K562 (cell line): Measurements from ENCODE around the gene SCUBE1. TPM values are rescaled to one million over a fixed set of nuclear protein-coding genes. Genes with fewer than 3 reads are reported as not detected.

Source experiments
- ATF1 ChIP-seq, 2 experiments: fragments of 450-650 bp in 1 of 2; IDR thresholded peaks; 2 replicates each; pipeline ENCODE4 v1.6.1; 2016; ENCODE audit warnings: missing compliant biosample characterization in 1 of 2, missing genetic modification characterization in 1 of 2
- BHLHE40 ChIP-seq: IDR thresholded peaks from 2 replicates; pipeline ENCODE4 v1.6.1; 2011; ENCODE audit warnings: low read length, improper control_type of control experiment
- E2F3 ChIP-seq: fragments of 250-450 bp; sonication (Bioruptor Pico); IDR thresholded peaks from 2 replicates; pipeline ENCODE4 v1.4.0; 2020; ENCODE audit warnings: mild to moderate bottlenecking
- ETV5 ChIP-seq: sonication (generic); formaldehyde crosslinking; IDR thresholded peaks from 2 replicates; pipeline ENCODE4 v1.4.0; 2020; ENCODE audit warnings: low read depth, mild to moderate bottlenecking, missing genetic modification reagents
- FOSL1 ChIP-seq: fragments of 200-800 bp; sonication (Bioruptor generic); conservative IDR thresholded peaks from 2 replicates; pipeline ENCODE4 v1.6.1; 2016; ENCODE audit warnings: missing genetic modification characterization, missing compliant biosample characterization
- JUND ChIP-seq, 2 experiments: IDR thresholded peaks; 2 replicates in 1 of 2; 3 replicates in 1 of 2; pipeline ENCODE4 v1.6.1; 2011; ENCODE audit warnings: borderline replicate concordance in 2 of 2, low read depth in 2 of 2, low read length in 2 of 2, improper control_type of control experiment in 1 of 2, missing biosample characterization in 1 of 2, missing genetic modification characterization in 1 of 2, missing genetic modification reagents in 1 of 2
- L3MBTL2 ChIP-seq: fragments of 450-650 bp; IDR thresholded peaks from 2 replicates; pipeline ENCODE4 v1.6.1; 2016; ENCODE audit warnings: mild to moderate bottlenecking, moderate library complexity
- MAFF ChIP-seq: IDR thresholded peaks from 2 replicates; pipeline ENCODE4 v1.6.1; 2012; ENCODE audit warnings: low read length, improper control_type of control experiment
- MAFG ChIP-seq: fragments of 450-650 bp; conservative IDR thresholded peaks from 2 replicates; pipeline ENCODE4 v1.6.1; 2016; ENCODE audit warnings: missing genetic modification characterization, missing compliant biosample characterization
- MAFK ChIP-seq: IDR thresholded peaks from 2 replicates; pipeline ENCODE4 v1.6.1; 2011; ENCODE audit warnings: low read length, improper control_type of control experiment
- MXI1 ChIP-seq: IDR thresholded peaks from 2 replicates; pipeline ENCODE4 v1.6.1; 2011; ENCODE audit warnings: low read depth, mild to moderate bottlenecking, improper control_type of control experiment, low read length
- MYC ChIP-seq, 2 experiments: fragments of 250-450 bp in 1 of 2; sonication (Bioruptor Pico) in 1 of 2; IDR thresholded peaks; 2 replicates each; pipeline versions ENCODE4 v1.5.1 to v1.6.1; 2012 to 2021; ENCODE audit warnings: low read depth in 2 of 2, borderline replicate concordance in 1 of 2, improper control_type of control experiment in 1 of 2, low read length in 1 of 2, mild to moderate bottlenecking in 1 of 2, moderate library complexity in 1 of 2
- NELFE ChIP-seq: IDR thresholded peaks from 2 replicates; pipeline ENCODE4 v1.6.1; 2011; ENCODE audit warnings: mild to moderate bottlenecking; ENCODE audit not compliant: insufficient read depth, insufficient read length
- TAF7 ChIP-seq: fragments of 450-650 bp; IDR thresholded peaks from 2 replicates; pipeline ENCODE4 v1.6.1; 2016; ENCODE audit warnings: missing genetic modification characterization, missing compliant biosample characterization
- ZC3H11A ChIP-seq: IDR thresholded peaks from 2 replicates; pipeline ENCODE4 v1.6.1; 2012; ENCODE audit warnings: low read depth, low read length, improper control_type of control experiment
- ZNF316 ChIP-seq: fragments of 450-650 bp; IDR thresholded peaks from 2 replicates; pipeline ENCODE4 v1.6.1; 2016
- ZNF644 ChIP-seq: fragments of 200-800 bp; sonication (Bioruptor generic); IDR thresholded peaks from 2 replicates; pipeline ENCODE4 v1.6.1; 2016; ENCODE audit warnings: low read depth, missing genetic modification characterization, missing compliant biosample characterization
- ZNF668 ChIP-seq: fragments of 250-450 bp; sonication (Bioruptor Pico); IDR thresholded peaks from 2 replicates; pipeline ENCODE4 v1.8.0; 2022; ENCODE audit warnings: mild to moderate bottlenecking, inconsistent platforms
- ZNF77 ChIP-seq: fragments of 250-450 bp; sonication (Bioruptor Pico); IDR thresholded peaks from 2 replicates; pipeline ENCODE4 v1.5.0; 2020
- ZSCAN32 ChIP-seq: fragments of 450-650 bp; formaldehyde crosslinking; IDR thresholded peaks from 2 replicates; pipeline ENCODE4 v1.4.0; 2020; ENCODE audit warnings: mild to moderate bottlenecking, moderate library complexity
- polyA plus RNA-seq, 8 experiments: library from polyadenylated mRNA; depleted of rRNA in 4 of 8; stranded (reverse) in 5 of 8; unstranded in 3 of 8; fragments of >200 nt; fragmentation: Nextera tagmentation in 2 of 8; fragmentation: Illumina TruSeq in 1 of 8; extraction: Ambion mirVana in 2 of 8; extraction: Trizol in 1 of 8; gene quantifications; 2 replicates each; pipeline versions ENCODE4 v1.2.1 to v1.2.3, GENCODE V29; 2011 to 2014; ENCODE audit warnings: inconsistent platforms in 1 of 8, missing spikeins in 1 of 8
- total RNA-seq, 7 experiments: library from RNA; depleted of rRNA in 6 of 7; stranded (reverse); fragments of >200 nt in 6 of 7; fragmentation: Illumina TruSeq in 2 of 7; extraction: Trizol in 2 of 7; gene quantifications; 2 replicates each; pipeline versions ENCODE4 v1.2.1 to v1.2.3, GENCODE V29; 2011 to 2021; ENCODE audit warnings: low replicate concordance in 1 of 7
- TF ChIP-seq, protein P1 (sequence below): fragments of 250-450 bp; sonication (Bioruptor Pico); IDR thresholded peaks from 2 replicates; pipeline ENCODE4 v1.4.0; 2020; ENCODE audit warnings: borderline replicate concordance
- TF ChIP-seq, protein P2 (sequence below): fragments of 200-800 bp; sonication (Bioruptor generic); IDR thresholded peaks from 2 replicates; pipeline ENCODE4 v1.6.1; 2017; ENCODE audit warnings: missing genetic modification characterization, missing compliant biosample characterization
- TF ChIP-seq, protein P3 (sequence below): IDR thresholded peaks from 2 replicates; pipeline ENCODE4 v1.6.1; 2011; ENCODE audit not compliant: insufficient read length; ENCODE audit errors: extremely low read depth

The SCUBE1 gene
- total and polyA plus RNA-seq, 9 of the 15 experiments (the other 6 are each of a cell fraction or from before 2014, with no cell fraction given) = 0.03 to 0.47 (median 0.29) TPM; not detected in 6

- TF ChIP-seq L3MBTL2 (peak; percentile 93), JUND (IDR thresholded peaks at IDR 0.05; ENCODE audit: borderline replicate concordance, low read depth, low read length) (peak; percentile 60), JUND (tag; IDR thresholded peaks at IDR 0.05; ENCODE audit: borderline replicate concordance, low read depth, low read length) (peak; percentile 33; the same call in 1 of the 3 replicates), ZNF668 (CRISPR knock-in tag) (no peak), MYC (IDR thresholded peaks at IDR 0.05; ENCODE audit: low read depth, low read length) (peak; percentile 57), MYC (CRISPR knock-in tag; IDR thresholded peaks at IDR 0.05; ENCODE audit: borderline replicate concordance, low read depth) (no peak), MAFG (peak; percentile 73), ZNF644 (peak; percentile 24; the same call in 1 of the 2 replicates), MXI1 (no peak), ZSCAN32 (CRISPR knock-in tag) (no peak), ZNF316 (peak; percentile 72), MAFK (peak; percentile 71), E2F3 (CRISPR knock-in tag) (no peak), ETV5 (CRISPR knock-in tag) (no peak), ZNF77 (CRISPR knock-in tag) (no peak), ATF1 (CRISPR knock-in tag; IDR thresholded peaks at IDR 0.05) (no peak), ATF1 (tag; IDR thresholded peaks at IDR 0.05) (peak; percentile 35; the same call in 1 of the 2 replicates), BHLHE40 (peak; percentile 43; the same call in 1 of the 2 replicates), FOSL1 (tag) (peak; percentile 17; the same call in 1 of the 2 replicates), NELFE (no peak), MAFF (peak; percentile 32; the same call in 1 of the 2 replicates), TAF7 (no peak), ZC3H11A (no peak)
- TF ChIP-seq, protein P1, sequence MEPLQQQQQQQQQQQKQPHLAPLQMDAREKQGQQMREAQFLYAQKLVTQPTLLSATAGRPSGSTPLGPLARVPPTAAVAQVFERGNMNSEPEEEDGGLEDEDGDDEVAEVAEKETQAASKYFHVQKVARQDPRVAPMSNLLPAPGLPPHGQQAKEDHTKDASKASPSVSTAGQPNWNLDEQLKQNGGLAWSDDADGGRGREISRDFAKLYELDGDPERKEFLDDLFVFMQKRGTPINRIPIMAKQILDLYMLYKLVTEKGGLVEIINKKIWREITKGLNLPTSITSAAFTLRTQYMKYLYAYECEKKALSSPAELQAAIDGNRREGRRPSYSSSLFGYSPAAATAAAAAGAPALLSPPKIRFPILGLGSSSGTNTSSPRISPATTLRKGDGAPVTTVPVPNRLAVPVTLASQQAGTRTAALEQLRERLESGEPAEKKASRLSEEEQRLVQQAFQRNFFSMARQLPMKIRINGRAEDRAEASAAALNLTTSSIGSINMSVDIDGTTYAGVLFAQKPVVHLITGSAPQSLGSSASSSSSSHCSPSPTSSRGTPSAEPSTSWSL = no peak
- TF ChIP-seq, protein P2, sequence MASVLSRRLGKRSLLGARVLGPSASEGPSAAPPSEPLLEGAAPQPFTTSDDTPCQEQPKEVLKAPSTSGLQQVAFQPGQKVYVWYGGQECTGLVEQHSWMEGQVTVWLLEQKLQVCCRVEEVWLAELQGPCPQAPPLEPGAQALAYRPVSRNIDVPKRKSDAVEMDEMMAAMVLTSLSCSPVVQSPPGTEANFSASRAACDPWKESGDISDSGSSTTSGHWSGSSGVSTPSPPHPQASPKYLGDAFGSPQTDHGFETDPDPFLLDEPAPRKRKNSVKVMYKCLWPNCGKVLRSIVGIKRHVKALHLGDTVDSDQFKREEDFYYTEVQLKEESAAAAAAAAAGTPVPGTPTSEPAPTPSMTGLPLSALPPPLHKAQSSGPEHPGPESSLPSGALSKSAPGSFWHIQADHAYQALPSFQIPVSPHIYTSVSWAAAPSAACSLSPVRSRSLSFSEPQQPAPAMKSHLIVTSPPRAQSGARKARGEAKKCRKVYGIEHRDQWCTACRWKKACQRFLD (CRISPR knock-in tag) = peak; percentile 37; the same call in 1 of the 2 replicates
- TF ChIP-seq, protein P3, sequence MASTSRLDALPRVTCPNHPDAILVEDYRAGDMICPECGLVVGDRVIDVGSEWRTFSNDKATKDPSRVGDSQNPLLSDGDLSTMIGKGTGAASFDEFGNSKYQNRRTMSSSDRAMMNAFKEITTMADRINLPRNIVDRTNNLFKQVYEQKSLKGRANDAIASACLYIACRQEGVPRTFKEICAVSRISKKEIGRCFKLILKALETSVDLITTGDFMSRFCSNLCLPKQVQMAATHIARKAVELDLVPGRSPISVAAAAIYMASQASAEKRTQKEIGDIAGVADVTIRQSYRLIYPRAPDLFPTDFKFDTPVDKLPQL = no peak
Observed at GRCh38 chr22:43293655-43294392, 49.3 kb downstream of the SCUBE1 start (continued).
